ENCODE measurements around the gene HECTD4. TPM values are rescaled to one million over a fixed set of nuclear protein-coding genes. Genes with fewer than 3 reads are reported as not detected.

HECTD4 gene
- total RNA-seq, 1 experiment from 2014 or later: 51.3 TPM

GRCh38 chr12:112330706-112331105, 51.5 kb downstream of the HECTD4 start:
- no peaks in the 10 kb centered on the region for H3K27me3 ChIP-seq (ENCODE audit: control insufficient read depth, insufficient read depth, low read length)
- no peak for ATAC-seq
- H3K4me3 ChIP-seq (ENCODE audit: low read depth in 2 of 2, low read length in 2 of 2): no peak overlapping the region
- H3K4me1 ChIP-seq (ENCODE audit: control insufficient read depth, insufficient read depth, low read length): no peaks in the 10 kb centered on the region
- no peaks in the 10 kb centered on the region for H3K36me3 ChIP-seq (ENCODE audit: control insufficient read depth, insufficient read depth, low read length)
- BruUV-seq (replicated peaks): no TSS peak
- TF ChIP-seq SIN3A (IDR thresholded peaks at IDR 0.05; ENCODE audit: borderline replicate concordance, insufficient read depth, low read depth, low read length) (no peak), POLR2AphosphoS5 (IDR thresholded peaks at IDR 0.05; ENCODE audit: low read depth, low read length) (no peak), CTCF (IDR thresholded peaks at IDR 0.05) (no peak), TCF7L2 (IDR thresholded peaks at IDR 0.05; ENCODE audit: low read depth, low read length) (no peak), REST (IDR thresholded peaks at IDR 0.05; ENCODE audit: insufficient read depth in 1 of 2, low read depth in 2 of 2, low read length in 1 of 2) (no peak)
- no peaks in the 10 kb centered on the region for H3K9me3 ChIP-seq (ENCODE audit: control insufficient read depth, insufficient read depth, low read depth, low read length)
- no peak overlapping the region for H3K27ac ChIP-seq (ENCODE audit: low read length)
- intact Hi-C loops (cut with micrococcal nuclease; ENCODE audit: unreplicated experiment) (no loop called here), in situ Hi-C loops (cut with HindIII; ENCODE audit: low pct_unique_long_range_greater_than_20kb, low sequenced_read_pairs) (no loop called here)
- POLR2A ChIA-PET: interaction anchor here (0.6 kb wide), 1 partner anchor 47 kb away, joined by 4 read pairs; no protein-coding TSS in a partner anchor
- CTCF ChIA-PET: no interaction called here
- DNase-seq (ENCODE audit: low read depth, low spot score): no peak

- intact Hi-C loops (cut with micrococcal nuclease; ENCODE audit: unreplicated experiment): no loop called here
- H3K36me3 ChIP-seq (ENCODE audit: control insufficient read depth, insufficient read depth, low read length): no peaks in the 10 kb centered on the region
- no peaks in the 10 kb centered on the region for H3K4me1 ChIP-seq (ENCODE audit: control insufficient read depth, insufficient read depth, low read length)
- ChIA-PET POLR2A (no interaction called here), CTCF (no interaction called here)
- no peak overlapping the region for H3K4me3 ChIP-seq (ENCODE audit: low read depth in 2 of 2, low read length in 2 of 2)
- BruUV-seq (replicated peaks): no TSS peak
- H3K9me3 ChIP-seq (ENCODE audit: control insufficient read depth, insufficient read depth, low read depth, low read length): no peaks in the 10 kb centered on the region
- in situ Hi-C loops (cut with HindIII; ENCODE audit: low pct_unique_long_range_greater_than_20kb, low sequenced_read_pairs): no loop called here
- no peak for TF ChIP-seq REST (IDR thresholded peaks at IDR 0.05; ENCODE audit: insufficient read depth in 1 of 2, low read depth in 2 of 2, low read length in 1 of 2)
- no peak for TF ChIP-seq POLR2AphosphoS5 (IDR thresholded peaks at IDR 0.05; ENCODE audit: low read depth, low read length)
- H3K27ac ChIP-seq (ENCODE audit: low read length): no peak overlapping the region
- DNase-seq (ENCODE audit: low read depth, low spot score) (no peak), ATAC-seq (no peak)
- no peaks in the 10 kb centered on the region for H3K27me3 ChIP-seq (ENCODE audit: control insufficient read depth, insufficient read depth, low read length)
Measured at GRCh38 chr12:112328456-112329124, 53.6 kb downstream of the HECTD4 start.

Data from Panc1 (cell line).